ENCODE data around the gene GPRASP3. TPM values are rescaled to one million over a fixed set of nuclear protein-coding genes. Genes with fewer than 3 reads are reported as not detected.

Gene GPRASP3
- total and polyA plus RNA-seq, 10 donors, result 0.37 to 12.8 (median 3.8) TPM

- Histone ChIP-seq H3K36me3 (no peaks in the 10 kb centered on the region), H3K27ac (no peak overlapping the region), H3K27me3 (replicated peaks in 1 of 7) (peaks cover 0 to 19% (median 11%) of the 10 kb centered on the region in 7 donors), H3K4me1 (peaks cover 0 to 8% (median 0%) of the 10 kb centered on the region in 6 donors), H3K9me3 (no peaks in the 10 kb centered on the region), H3K4me3 (peak overlapping the region in 7 of 8 donors; percentile 35 to 72 (median 44))
- WGBS, 5 donors, result 5 to 37% (median 19%) methylated on average over 14 to 19 of the region's 19 CpGs; no CpG with 5 or more reads in 1 of the 5 donors
- peak; percentile 71 for DNase-seq
- intact Hi-C loops (cut with DNase I; ENCODE audit: low total_unique reads), result loop anchor here (10.0 kb wide), 1 partner anchor 57 kb away; the partner anchor contains the start of gene GPRASP1
- TF ChIP-seq POLR2A (IDR thresholded peaks at IDR 0.05), result no peak
- no peak for TF ChIP-seq POLR2AphosphoS5 (IDR thresholded peaks at IDR 0.05)
- TF ChIP-seq CTCF (IDR thresholded peaks at IDR 0.05 in 8 of 11, conservative IDR thresholded peaks at IDR 0.05 in 3 of 11), result no peak
Measured at GRCh38 chrX:102711872-102712215, 8.7 kb upstream of the GPRASP3 start.

GRCh38 chrX:102712216-102712966 is 8.2 kb upstream of the GPRASP3 start, which contains the start of gene GPRASP2:
Gene GPRASP2, plus strand, starts transcription at chrX:102712448. Its CDS starts 2,422 bp downstream, at chrX:102714870.
- peak within 1 kb of the TSS in 7 of 8 donors; percentile 63 to 79 (median 75) for H3K27ac ChIP-seq
- H3K4me1 ChIP-seq, result peaks cover 0 to 8% (median 0%) of the 10 kb centered on the region in 6 donors
- peak within 1 kb of the TSS; percentile 24 to 72 (median 44) for H3K4me3 ChIP-seq
- H3K9me3 ChIP-seq, result no peaks in the 10 kb centered on the region
- no peak for TF ChIP-seq POLR2A (IDR thresholded peaks at IDR 0.05)
- TF ChIP-seq POLR2AphosphoS5 (IDR thresholded peaks at IDR 0.05), result peak in 2 of 3 donors; percentile 62 to 65
- no peak for TF ChIP-seq CTCF (IDR thresholded peaks at IDR 0.05 in 8 of 11, conservative IDR thresholded peaks at IDR 0.05 in 3 of 11)
- peak; percentile 84 for DNase-seq
- peaks cover 0 to 19% (median 11%) of the 10 kb centered on the region in 7 donors for H3K27me3 ChIP-seq (replicated peaks in 1 of 7)
- WGBS, 5 donors, result 0 to 45% (median 1%) methylated on average over 8 to 68 of the region's 68 CpGs
- intact Hi-C loops (cut with DNase I; ENCODE audit: low total_unique reads), result loop anchor here (10.0 kb wide), 1 partner anchor 58 kb away; the partner anchor contains the start of gene GPRASP1
- no peaks in the 10 kb centered on the region for H3K36me3 ChIP-seq

- DNase-seq, result no peak
- Histone ChIP-seq H3K27me3 (replicated peaks in 1 of 7) (peaks cover 0 to 19% (median 11%) of the 10 kb centered on the region in 7 donors), H3K4me3 (peak overlapping the region; percentile 24 to 72 (median 44)), H3K9me3 (no peaks in the 10 kb centered on the region), H3K4me1 (peaks cover 0 to 8% (median 0%) of the 10 kb centered on the region in 6 donors), H3K36me3 (no peaks in the 10 kb centered on the region), H3K27ac (peak overlapping the region in 7 of 8 donors; percentile 63 to 79 (median 75))
- WGBS, 5 donors, result 5 to 43% (median 11%) methylated on average over 9 to 23 of the region's 23 CpGs
- intact Hi-C loops (cut with DNase I; ENCODE audit: low total_unique reads), result loop anchor here (10.0 kb wide), 1 partner anchor 58 kb away; the partner anchor contains the start of gene GPRASP1
- TF ChIP-seq POLR2AphosphoS5 (IDR thresholded peaks at IDR 0.05) (no peak), POLR2A (IDR thresholded peaks at IDR 0.05) (no peak), CTCF (IDR thresholded peaks at IDR 0.05 in 8 of 11, conservative IDR thresholded peaks at IDR 0.05 in 3 of 11) (peak in 8 of 11 experiments; percentile 18 to 57 (median 48))
Measured at GRCh38 chrX:102712981-102713625, 7.4 kb upstream of the GPRASP3 start.
